Heart left ventricle (tissue), 16 donors: ENCODE results near the gene BAG1. TPM values are rescaled to one million over a fixed set of nuclear protein-coding genes. Genes with fewer than 3 reads are reported as not detected.
A peak's percentile ranks its signal among the peaks of the same experiment; 100 is the strongest.

Experiments
- ATAC-seq, 4 donors: fragments of 200-7000 bp; cut with Tn5 transposase; one replicate each; pipeline ENCODE4 v1.9.1; 2020 to 2022; ENCODE audit warnings: moderate library complexity in 4 of 4, mild to moderate bottlenecking in 3 of 4, moderate number of reproducible peaks in 1 of 4
- DNase-seq, 5 donors: peaks; one replicate each; pipeline ENCODE4 v3.0.0-alpha.2; 2020
- H3K27ac ChIP-seq, 12 donors: fragments of 200-600 bp; sonication (generic) in 4 of 12; one replicate each; pipeline versions ENCODE4 v1.5.0 to v1.8.0; 2016 to 2022; ENCODE audit warnings: mild to moderate bottlenecking in 2 of 12
- H3K27me3 ChIP-seq, 9 donors: fragments of 200-600 bp; sonication (generic) in 2 of 9; one replicate each; pipeline versions ENCODE4 v1.5.1 to v1.8.0; 2016 to 2022; ENCODE audit warnings: mild to moderate bottlenecking in 3 of 9
- H3K36me3 ChIP-seq, 9 donors: fragments of 200-600 bp; sonication (generic) in 2 of 9; one replicate each; pipeline versions ENCODE4 v1.5.0 to v1.8.0; 2018 to 2022; ENCODE audit warnings: mild to moderate bottlenecking in 2 of 9
- H3K4me1 ChIP-seq, 12 donors: fragments of 200-600 bp; sonication (generic) in 4 of 12; one replicate each; pipeline versions ENCODE4 v1.5.0 to v1.8.0; 2016 to 2022; ENCODE audit warnings: mild to moderate bottlenecking in 3 of 12
- H3K4me3 ChIP-seq, 12 donors: fragments of 200-600 bp; sonication (generic) in 4 of 12; one replicate each; pipeline versions ENCODE4 v1.5.0 to v1.8.0; 2017 to 2022; ENCODE audit warnings: mild to moderate bottlenecking in 9 of 12, moderate library complexity in 4 of 12
- H3K9me3 ChIP-seq, 12 donors: fragments of 200-600 bp; sonication (generic) in 4 of 12; one replicate each; pipeline versions ENCODE4 v1.5.0 to v1.8.0; 2016 to 2022; ENCODE audit warnings: mild to moderate bottlenecking in 1 of 12
- POLR2A ChIP-seq, 2 donors: fragments of 450-650 bp; IDR thresholded peaks; one replicate each; pipeline ENCODE4 v1.6.1; 2017; ENCODE audit warnings: antibody characterized with exemption in 2 of 2, mild to moderate bottlenecking in 2 of 2, moderate library complexity in 2 of 2
- WGBS, 4 donors: extraction: QIAGEN DNeasy Blood & Tissue Kit in 2 of 4; methylation state at CpG; one replicate each; pipeline versions ENCODE4 v1.1.5 to v1.1.7; 2013 to 2018; 5-methylcytosine and 5-hydroxymethylcytosine counted together
- intact Hi-C, 10 donors: fragments of 100-400 bp; cut with DNase I; formaldehyde crosslinking; loops; one replicate each; pipeline versions ENCODE4 v1.11.1 to v1.14.2; 2022
- polyA plus RNA-seq, 2 donors: library from polyadenylated mRNA; stranded (reverse); fragments of 200-250 nt; gene quantifications; one replicate each; pipeline ENCODE4 v1.2.3, GENCODE V29; 2013
- total RNA-seq, 9 donors: library from RNA; depleted of rRNA in 2 of 9; stranded (reverse); fragments of >200 nt in 2 of 9; fragmentation: NEBNext Ultra II Directional in 3 of 9; extraction: Animal tissue kit (Norgen Biotek cat#: 25700) in 3 of 9; gene quantifications; one replicate each; pipeline versions ENCODE4 v1.1.0 to v1.2.4, GENCODE V29; 2016 to 2023
- TF ChIP-seq, protein P1 (sequence below), 12 donors: fragments of 200-600 bp; sonication (generic) in 4 of 12; IDR thresholded peaks; one replicate each; pipeline versions ENCODE4 v1.5.0 to v1.8.0; 2018 to 2022; ENCODE audit warnings: antibody characterized with exemption in 12 of 12, mild to moderate bottlenecking in 5 of 12
- donor health status: ischemic (EF 13 %, LVEDD 7.1; RV severe dilation, severe dysfunction).
- donor health status: healthy with polysubstance abuse.
- donor health status: DM: no; HTN: yes; CAD: no.
- donor health status: DM: no; HTN: no; CAD: no.
- donor health status: ischemic (EF 25% LVEDD 6.9; RV normal size, moderate dysfunction).
- donor health status: ischemic (EF 25% LVEDD 5.7; RV mildly dilated, moderate dysfunction).
- donor health status: healthy.
- donor health status: DM: yes; HTN: yes; CAD: no.
- donor health status: ischemic (EF 35%, LVEDD 5.7; RV mildly dilated, moderate dysfunction).
- donor health status: nonischemic (EF 11% LVEDD 7.7; RV severe dilation, severe dysfunction).
- donor health status: DM: yes; HTN: yes; CAD: no.
- donor health status: PGD.
- donor health status: ischemic (EF 29% LVEDD 5.4; RV normal size, mild dysfunction).
- donor health status: nonischemic (EF 23%, LVEDD 6.1; RV moderate dilation, normal function).

Gene BAG1
- total and polyA plus RNA-seq, 11 donors: 71.0 to 144 (median 112) TPM

DNA sequence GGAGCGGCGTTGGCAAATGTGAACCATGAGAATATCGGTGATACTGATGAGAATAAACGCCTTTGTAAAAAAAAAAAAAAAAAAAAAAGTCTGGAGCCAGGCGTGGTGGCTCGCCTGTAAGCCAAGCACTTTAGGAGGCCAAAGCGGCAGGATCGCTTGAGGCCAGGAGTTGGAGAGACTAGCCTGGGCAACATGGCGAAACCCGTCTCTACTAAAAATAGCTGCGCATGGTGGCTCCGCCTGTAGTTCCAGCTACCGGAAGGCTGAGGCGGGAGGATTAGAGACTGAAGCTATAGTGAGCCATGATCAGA is 25.4 kb upstream of the BAG1 start:
- Histone ChIP-seq H3K27ac (peak overlapping the region; percentile 94 to 100 (median 98)), H3K36me3 (peaks cover 0 to 43% (median 31%) of the 10 kb centered on the region in 9 donors), H3K4me1 (peaks cover 9 to 54% (median 33%) of the 10 kb centered on the region in 12 donors), H3K27me3 (no peaks in the 10 kb centered on the region), H3K4me3 (peak overlapping the region; percentile 56 to 94 (median 78)), H3K9me3 (no peaks in the 10 kb centered on the region)
- intact Hi-C loops: loop anchor here in 7 of 10 donors (1.0 to 10.0 kb wide), 8 partner anchors 26 to 435 kb away; partner anchors contain the start of gene BAG1 (in 1 of the 7)
- ATAC-seq: peak; percentile 54 to 62 (median 59)
- DNase-seq: no peak
- no peak for TF ChIP-seq POLR2A (IDR thresholded peaks at IDR 0.05)
- TF ChIP-seq, protein P1, sequence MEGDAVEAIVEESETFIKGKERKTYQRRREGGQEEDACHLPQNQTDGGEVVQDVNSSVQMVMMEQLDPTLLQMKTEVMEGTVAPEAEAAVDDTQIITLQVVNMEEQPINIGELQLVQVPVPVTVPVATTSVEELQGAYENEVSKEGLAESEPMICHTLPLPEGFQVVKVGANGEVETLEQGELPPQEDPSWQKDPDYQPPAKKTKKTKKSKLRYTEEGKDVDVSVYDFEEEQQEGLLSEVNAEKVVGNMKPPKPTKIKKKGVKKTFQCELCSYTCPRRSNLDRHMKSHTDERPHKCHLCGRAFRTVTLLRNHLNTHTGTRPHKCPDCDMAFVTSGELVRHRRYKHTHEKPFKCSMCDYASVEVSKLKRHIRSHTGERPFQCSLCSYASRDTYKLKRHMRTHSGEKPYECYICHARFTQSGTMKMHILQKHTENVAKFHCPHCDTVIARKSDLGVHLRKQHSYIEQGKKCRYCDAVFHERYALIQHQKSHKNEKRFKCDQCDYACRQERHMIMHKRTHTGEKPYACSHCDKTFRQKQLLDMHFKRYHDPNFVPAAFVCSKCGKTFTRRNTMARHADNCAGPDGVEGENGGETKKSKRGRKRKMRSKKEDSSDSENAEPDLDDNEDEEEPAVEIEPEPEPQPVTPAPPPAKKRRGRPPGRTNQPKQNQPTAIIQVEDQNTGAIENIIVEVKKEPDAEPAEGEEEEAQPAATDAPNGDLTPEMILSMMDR (IDR thresholded peaks at IDR 0.05): no peak
- 0 to 1% (median 1%) methylated on average over 14 of the region's 14 CpGs for WGBS, 4 donors

GRCh38 chr9:33289496-33289895 is 25.0 kb upstream of the BAG1 start:
- Histone ChIP-seq H3K4me1 (peaks cover 9 to 52% (median 32%) of the 10 kb centered on the region in 12 donors), H3K9me3 (no peaks in the 10 kb centered on the region), H3K4me3 (peak overlapping the region; percentile 56 to 94 (median 78)), H3K27ac (peak overlapping the region; percentile 94 to 100 (median 98)), H3K27me3 (no peaks in the 10 kb centered on the region), H3K36me3 (peaks cover 0 to 43% (median 31%) of the 10 kb centered on the region in 9 donors)
- intact Hi-C loops: loop anchor here in 4 of 10 donors (5.0 to 10.0 kb wide), 3 partner anchors 165 to 178 kb away; no protein-coding TSS in a partner anchor
- peak in 2 of 5 donors; percentile 21 to 25 for DNase-seq
- TF ChIP-seq POLR2A (IDR thresholded peaks at IDR 0.05): no peak
- TF ChIP-seq, protein P1 (IDR thresholded peaks at IDR 0.05): no peak
- peak in 3 of 4 donors; percentile 2 to 8 (median 4) for ATAC-seq
- WGBS, 4 donors: 8 to 13% (median 11%) methylated on average over 12 of the region's 12 CpGs

GRCh38 chr9:33288828-33289483 is 24.4 kb upstream of the BAG1 start:
- peaks cover 0 to 42% (median 32%) of the 10 kb centered on the region in 9 donors for H3K36me3 ChIP-seq
- H3K27ac ChIP-seq: peak overlapping the region; percentile 94 to 100 (median 98)
- H3K4me1 ChIP-seq: peaks cover 9 to 51% (median 32%) of the 10 kb centered on the region in 12 donors
- WGBS, 4 donors: 82 to 91% (median 84%) methylated on average over 9 to 14 of the region's 14 CpGs
- no peaks in the 10 kb centered on the region for H3K9me3 ChIP-seq
- peak overlapping the region in 8 of 12 donors; percentile 71 to 94 (median 85) for H3K4me3 ChIP-seq
- H3K27me3 ChIP-seq: no peaks in the 10 kb centered on the region
- ATAC-seq: no peak
- TF ChIP-seq, protein P1 (IDR thresholded peaks at IDR 0.05): no peak
- TF ChIP-seq POLR2A (IDR thresholded peaks at IDR 0.05): no peak
- intact Hi-C loops: loop anchor here in 4 of 10 donors (5.0 to 10.0 kb wide), 3 partner anchors 166 to 178 kb away; no protein-coding TSS in a partner anchor
- DNase-seq: peak; percentile 16 to 53 (median 24)

DNA sequence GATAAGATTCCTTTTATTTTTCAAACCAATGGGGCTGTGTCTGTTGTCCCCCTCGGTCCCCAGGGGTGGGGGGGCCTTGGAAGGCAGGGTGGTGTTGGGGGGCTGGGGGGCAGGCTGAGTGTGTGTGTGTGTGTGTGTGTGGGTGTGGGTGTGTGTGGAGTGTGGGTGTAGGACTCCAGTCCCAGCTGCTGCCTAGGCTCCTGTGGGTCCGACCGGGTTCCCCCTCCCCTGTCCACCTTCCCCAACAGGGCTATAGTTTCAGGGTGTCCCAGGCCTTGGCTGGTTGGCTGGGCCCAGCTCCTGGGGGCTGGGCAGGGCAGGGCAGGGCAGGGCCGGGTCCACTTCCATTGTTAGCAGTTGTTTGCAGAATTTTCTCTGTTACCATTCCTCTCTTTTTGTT is 23.7 kb upstream of the BAG1 start:
- DNase-seq (peak in 1 of 5 donors; percentile 10), ATAC-seq (no peak)
- WGBS, 4 donors: 78 to 88% (median 87%) methylated on average over 4 of the region's 4 CpGs
- TF ChIP-seq, protein P1 (IDR thresholded peaks at IDR 0.05): no peak
- TF ChIP-seq POLR2A (IDR thresholded peaks at IDR 0.05): no peak
- H3K4me1 ChIP-seq: peaks cover 9 to 48% (median 30%) of the 10 kb centered on the region in 12 donors
- H3K36me3 ChIP-seq: peaks cover 0 to 44% (median 34%) of the 10 kb centered on the region in 9 donors
- H3K27ac ChIP-seq: peak overlapping the region in 2 of 12 donors; percentile 98 to 100
- no peaks in the 10 kb centered on the region for H3K9me3 ChIP-seq
- intact Hi-C loops: loop anchor here in 4 of 10 donors (5.0 to 10.0 kb wide), 3 partner anchors 167 to 179 kb away; no protein-coding TSS in a partner anchor
- H3K4me3 ChIP-seq: no peak overlapping the region
- H3K27me3 ChIP-seq: no peaks in the 10 kb centered on the region
